GM12801 (cell line): Measurements from ENCODE around the gene AICDA.

Source experiments
- TF ChIP-seq, protein P1 (sequence below): IDR thresholded peaks from one replicate; pipeline ENCODE4 v1.5.1; 2011; ENCODE audit warnings: control low read depth; ENCODE audit not compliant: insufficient read length; ENCODE audit errors: extremely low read depth

Gene AICDA

GRCh38 chr12:8563356-8563755 lies 49.3 kb downstream of the AICDA start:
- TF ChIP-seq, protein P1, sequence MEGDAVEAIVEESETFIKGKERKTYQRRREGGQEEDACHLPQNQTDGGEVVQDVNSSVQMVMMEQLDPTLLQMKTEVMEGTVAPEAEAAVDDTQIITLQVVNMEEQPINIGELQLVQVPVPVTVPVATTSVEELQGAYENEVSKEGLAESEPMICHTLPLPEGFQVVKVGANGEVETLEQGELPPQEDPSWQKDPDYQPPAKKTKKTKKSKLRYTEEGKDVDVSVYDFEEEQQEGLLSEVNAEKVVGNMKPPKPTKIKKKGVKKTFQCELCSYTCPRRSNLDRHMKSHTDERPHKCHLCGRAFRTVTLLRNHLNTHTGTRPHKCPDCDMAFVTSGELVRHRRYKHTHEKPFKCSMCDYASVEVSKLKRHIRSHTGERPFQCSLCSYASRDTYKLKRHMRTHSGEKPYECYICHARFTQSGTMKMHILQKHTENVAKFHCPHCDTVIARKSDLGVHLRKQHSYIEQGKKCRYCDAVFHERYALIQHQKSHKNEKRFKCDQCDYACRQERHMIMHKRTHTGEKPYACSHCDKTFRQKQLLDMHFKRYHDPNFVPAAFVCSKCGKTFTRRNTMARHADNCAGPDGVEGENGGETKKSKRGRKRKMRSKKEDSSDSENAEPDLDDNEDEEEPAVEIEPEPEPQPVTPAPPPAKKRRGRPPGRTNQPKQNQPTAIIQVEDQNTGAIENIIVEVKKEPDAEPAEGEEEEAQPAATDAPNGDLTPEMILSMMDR: no peak

DNA sequence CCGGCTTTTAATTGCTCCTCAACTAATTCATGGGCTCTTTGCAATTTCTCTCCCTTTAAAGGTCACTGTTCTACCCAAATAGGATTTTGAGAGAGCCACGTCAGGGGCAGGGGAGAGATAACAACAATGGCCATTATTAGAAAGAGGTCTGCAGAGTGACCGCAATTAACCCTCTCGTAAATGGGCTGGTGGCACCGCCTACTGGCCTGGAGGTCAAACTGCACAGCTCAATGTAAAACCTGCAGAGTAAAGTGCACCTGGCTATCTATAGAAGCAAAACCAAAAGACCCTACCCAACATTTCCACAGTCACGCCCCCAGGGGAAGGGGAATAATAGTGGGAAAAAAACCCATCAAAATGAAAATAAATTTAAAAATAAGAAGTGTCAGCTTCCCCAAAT lies 50.3 kb downstream of the AICDA start:
- TF ChIP-seq, protein P1: no peak

DNA sequence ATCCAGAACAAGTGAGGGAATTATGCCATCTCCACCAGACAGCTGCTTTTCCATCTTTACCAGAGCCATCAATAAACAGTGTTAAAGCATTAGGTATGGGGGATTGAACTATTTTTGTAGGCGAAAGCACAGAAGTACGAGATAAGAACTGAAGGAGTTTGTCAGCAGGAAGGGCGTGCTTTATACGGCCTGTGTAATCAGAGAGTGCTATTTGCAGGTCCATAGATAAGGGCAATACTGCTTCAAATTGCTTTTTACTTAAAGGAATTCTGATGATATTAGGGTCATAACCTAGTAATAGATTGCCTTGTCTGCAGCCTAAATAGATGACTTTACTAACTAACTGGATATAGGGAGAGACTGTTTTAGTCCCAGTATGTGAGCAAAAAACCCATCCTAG lies 51.6 kb downstream of the AICDA start:
- TF ChIP-seq, protein P1: no peak

DNA sequence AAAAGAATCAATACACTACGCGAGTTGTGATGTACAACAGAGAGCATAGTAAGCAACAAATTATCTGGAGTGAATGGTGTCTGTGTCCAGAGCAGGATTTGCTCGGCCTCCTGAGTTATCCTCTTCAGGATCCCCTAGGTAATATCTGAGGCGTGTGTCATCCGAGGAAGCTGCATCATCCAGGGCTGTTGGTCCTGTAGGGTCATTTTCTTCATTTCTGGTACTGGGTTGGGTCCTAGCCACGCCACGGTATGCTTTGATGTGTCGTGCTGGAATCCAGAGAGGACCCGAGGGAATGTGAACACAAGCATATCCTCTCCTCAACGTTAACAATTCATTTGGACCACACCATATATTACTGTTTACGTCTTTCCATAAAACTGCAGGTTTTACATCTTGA lies 53.0 kb downstream of the AICDA start:
- TF ChIP-seq, protein P1: no peak

- TF ChIP-seq, protein P1: no peak
These were observed 56.0 kb downstream of the AICDA start for GRCh38 chr12:8556531-8557097.

GRCh38 chr12:8554451-8555195 lies 58.0 kb downstream of the AICDA start:
- TF ChIP-seq, protein P1: no peak

GRCh38 chr12:8553088-8553627 lies 59.5 kb downstream of the AICDA start:
- TF ChIP-seq, protein P1: no peak
